Right lobe of liver (tissue), 4 donors: ENCODE data around the gene HPN.

Experiments
- CTCF ChIP-seq, 4 donors: fragments of 200-600 bp in 3 of 4; fragments of 450-650 bp in 1 of 4; IDR thresholded peaks; one replicate each; pipeline versions ENCODE4 v1.5.1 to v1.8.0; 2016 to 2022; ENCODE audit warnings: antibody characterized with exemption in 4 of 4, mild to moderate bottlenecking in 2 of 4
- POLR2A ChIP-seq: fragments of 450-650 bp; IDR thresholded peaks from one replicate; pipeline ENCODE4 v1.6.1; 2017; ENCODE audit warnings: antibody characterized with exemption, mild to moderate bottlenecking
- donor health status: DM: no; HTN: no; CAD: no.
- donor health status: DM: no; HTN: no; CAD: no.
- donor health status: DM: no; HTN: yes; CAD: no.

- no peak for TF ChIP-seq CTCF (IDR thresholded peaks at IDR 0.05)
- no peak for TF ChIP-seq POLR2A
Measured at GRCh38 chr19:35006999-35007365, 34.5 kb upstream of the HPN start.
